Fibroblast of pulmonary artery (primary cell): ENCODE measurements around the gene DNMT3L.

Experiments used
- DNase-seq: peaks from one replicate; pipeline ENCODE4 v3.0.0-alpha.2; 2010; ENCODE audit warnings: low read depth
- H3K4me3 ChIP-seq: replicated peaks from 2 replicates; pipeline ENCODE4 v1.5.1; 2011; ENCODE audit warnings: low read depth, mild to moderate bottlenecking, control low read depth, low read length, moderate library complexity
- CTCF ChIP-seq: IDR thresholded peaks from 2 replicates; pipeline ENCODE4 v1.5.1; 2011; ENCODE audit warnings: mild to moderate bottlenecking, control low read depth, low read length, inconsistent platforms; ENCODE audit errors: missing control alignments

The DNMT3L gene

DNA sequence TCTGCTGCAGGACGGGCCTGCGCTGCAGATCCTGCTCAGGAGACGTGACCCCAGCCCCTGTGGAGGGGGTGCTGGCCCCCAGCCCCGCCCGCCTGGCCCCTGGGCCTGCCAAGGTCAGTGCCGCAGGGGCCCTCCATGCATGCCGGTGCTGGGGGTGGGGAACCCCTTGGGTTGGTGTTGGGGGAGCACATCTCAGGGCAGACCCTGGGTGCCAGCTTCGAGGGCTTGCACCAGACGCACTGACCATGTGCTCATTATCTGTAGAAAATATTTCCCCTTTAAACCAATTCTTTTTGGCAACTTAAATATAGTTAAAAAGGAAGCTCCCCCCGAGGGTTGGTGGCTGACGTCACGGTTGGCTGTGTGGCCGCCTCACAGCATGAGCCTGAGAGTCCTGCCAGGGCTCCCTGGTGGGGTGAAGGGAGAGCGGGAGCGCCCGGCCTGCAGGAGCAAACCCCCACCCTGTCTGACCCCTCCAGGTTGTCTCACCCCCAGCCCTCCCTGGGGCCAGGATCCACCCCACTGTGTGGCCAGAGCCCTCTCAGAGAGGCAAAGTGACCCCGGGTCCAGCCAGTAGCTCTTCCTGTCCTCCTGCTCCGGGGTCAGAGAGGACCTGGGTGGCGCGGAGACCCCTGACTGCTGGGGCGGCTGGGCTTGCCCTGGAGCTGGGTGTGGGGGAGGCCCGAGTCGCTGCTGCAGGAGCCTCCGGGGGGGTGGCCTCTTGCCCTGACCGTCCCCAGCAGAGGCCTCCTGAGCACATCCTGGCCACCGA lies 32.9 kb upstream of the DNMT3L start:
- no peak overlapping the region for H3K4me3 ChIP-seq
- DNase-seq: peak; percentile 51
- TF ChIP-seq CTCF: no peak

DNA sequence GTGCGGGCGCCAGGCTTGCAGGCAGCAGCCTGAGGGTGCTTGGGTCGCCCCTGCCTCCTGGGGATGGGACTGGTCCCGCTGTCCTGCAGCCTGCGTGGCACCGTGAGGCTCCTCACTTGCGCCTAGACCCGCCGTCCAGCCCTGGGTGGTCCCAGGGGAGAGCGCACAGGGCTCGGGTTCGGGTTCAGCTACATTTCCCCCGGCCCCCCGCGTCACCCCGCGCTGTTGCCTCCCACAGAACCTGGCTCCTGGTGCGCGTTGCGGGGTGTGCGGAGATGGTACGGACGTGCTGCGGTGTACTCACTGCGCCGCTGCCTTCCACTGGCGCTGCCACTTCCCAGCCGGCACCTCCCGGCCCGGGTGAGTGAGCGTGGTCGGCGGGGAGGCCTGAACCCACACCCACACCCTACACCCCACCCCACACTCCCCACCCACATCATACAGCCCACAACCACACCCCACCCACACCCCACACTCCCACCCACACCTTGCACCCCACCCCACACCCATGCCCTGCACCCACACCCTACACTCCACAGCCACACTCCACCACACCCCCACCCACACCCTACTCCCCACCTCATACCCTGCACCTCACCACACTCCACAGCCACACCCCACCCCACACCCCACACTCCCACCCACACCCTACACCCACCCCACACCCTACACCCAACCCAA lies 32.0 kb upstream of the DNMT3L start:
- no peak for TF ChIP-seq CTCF
- H3K4me3 ChIP-seq: no peak overlapping the region
- no peak for DNase-seq

- TF ChIP-seq CTCF: no peak
- H3K4me3 ChIP-seq: no peak overlapping the region
- DNase-seq: no peak
These were observed 31.1 kb upstream of the DNMT3L start for GRCh38 chr21:44292812-44293195.

GRCh38 chr21:44291936-44292811 lies 30.5 kb upstream of the DNMT3L start:
- DNase-seq: no peak
- no peak for TF ChIP-seq CTCF
- no peak overlapping the region for H3K4me3 ChIP-seq

GRCh38 chr21:44291078-44291935 lies 29.6 kb upstream of the DNMT3L start:
- no peak for DNase-seq
- no peak overlapping the region for H3K4me3 ChIP-seq
- TF ChIP-seq CTCF: no peak
